ENCODE measurements around the gene POLN.

POLN gene

DNA sequence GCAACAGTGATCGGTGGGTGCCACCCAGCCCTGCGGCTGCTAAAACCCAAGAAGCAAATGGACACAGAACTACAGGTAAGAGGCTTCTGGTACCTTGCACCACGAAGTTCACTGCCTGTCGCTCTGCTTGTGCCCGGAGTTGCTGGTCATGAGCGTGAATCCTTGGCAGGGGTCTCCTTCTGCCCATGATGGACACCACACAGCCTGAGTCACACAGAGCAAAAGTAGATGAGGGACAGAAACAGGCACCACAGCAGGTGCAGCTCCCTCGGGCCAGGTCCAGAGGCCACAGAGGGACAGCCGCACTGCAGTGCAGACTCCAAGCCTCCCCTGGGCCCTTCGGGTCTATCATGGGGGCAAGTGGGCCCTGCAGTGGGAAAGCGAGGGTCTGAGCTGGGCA is 160.4 kb downstream of the POLN start:
- no peak for TF ChIP-seq EZH2 (IDR thresholded peaks at IDR 0.05; ENCODE audit: borderline replicate concordance, low read length)
- TF ChIP-seq, protein P1, sequence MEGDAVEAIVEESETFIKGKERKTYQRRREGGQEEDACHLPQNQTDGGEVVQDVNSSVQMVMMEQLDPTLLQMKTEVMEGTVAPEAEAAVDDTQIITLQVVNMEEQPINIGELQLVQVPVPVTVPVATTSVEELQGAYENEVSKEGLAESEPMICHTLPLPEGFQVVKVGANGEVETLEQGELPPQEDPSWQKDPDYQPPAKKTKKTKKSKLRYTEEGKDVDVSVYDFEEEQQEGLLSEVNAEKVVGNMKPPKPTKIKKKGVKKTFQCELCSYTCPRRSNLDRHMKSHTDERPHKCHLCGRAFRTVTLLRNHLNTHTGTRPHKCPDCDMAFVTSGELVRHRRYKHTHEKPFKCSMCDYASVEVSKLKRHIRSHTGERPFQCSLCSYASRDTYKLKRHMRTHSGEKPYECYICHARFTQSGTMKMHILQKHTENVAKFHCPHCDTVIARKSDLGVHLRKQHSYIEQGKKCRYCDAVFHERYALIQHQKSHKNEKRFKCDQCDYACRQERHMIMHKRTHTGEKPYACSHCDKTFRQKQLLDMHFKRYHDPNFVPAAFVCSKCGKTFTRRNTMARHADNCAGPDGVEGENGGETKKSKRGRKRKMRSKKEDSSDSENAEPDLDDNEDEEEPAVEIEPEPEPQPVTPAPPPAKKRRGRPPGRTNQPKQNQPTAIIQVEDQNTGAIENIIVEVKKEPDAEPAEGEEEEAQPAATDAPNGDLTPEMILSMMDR (IDR thresholded peaks at IDR 0.05; ENCODE audit: low read length), result no peak
- Histone ChIP-seq H3K27me3 (ENCODE audit: insufficient read depth, low read length) (no peaks in the 10 kb centered on the region), H2AFZ (ENCODE audit: low read length) (no peak overlapping the region), H3K4me2 (ENCODE audit: low read length) (no peak overlapping the region), H3K36me3 (ENCODE audit: insufficient read depth, low read length) (no peaks in the 10 kb centered on the region), H3K4me3 (ENCODE audit: low read depth, low read length, poor library complexity, severe bottlenecking) (no peak overlapping the region), H3K9me3 (ENCODE audit: low read length) (no peaks in the 10 kb centered on the region), H4K20me1 (ENCODE audit: insufficient read depth, low read length) (no peaks in the 10 kb centered on the region), H3K4me1 (ENCODE audit: insufficient read depth, low read length, severe bottlenecking) (no peaks in the 10 kb centered on the region), H3K79me2 (ENCODE audit: insufficient read depth, low read length) (no peaks in the 10 kb centered on the region), H3F3A (ENCODE audit: insufficient read depth, low read length) (no peaks in the 10 kb centered on the region), H3K9ac (ENCODE audit: low read length) (no peak overlapping the region), H3K9me2 (ENCODE audit: low read depth, low read length) (no peaks in the 10 kb centered on the region), H3K27ac (ENCODE audit: low read depth, low read length, poor library complexity, severe bottlenecking) (no peak overlapping the region)

DNA sequence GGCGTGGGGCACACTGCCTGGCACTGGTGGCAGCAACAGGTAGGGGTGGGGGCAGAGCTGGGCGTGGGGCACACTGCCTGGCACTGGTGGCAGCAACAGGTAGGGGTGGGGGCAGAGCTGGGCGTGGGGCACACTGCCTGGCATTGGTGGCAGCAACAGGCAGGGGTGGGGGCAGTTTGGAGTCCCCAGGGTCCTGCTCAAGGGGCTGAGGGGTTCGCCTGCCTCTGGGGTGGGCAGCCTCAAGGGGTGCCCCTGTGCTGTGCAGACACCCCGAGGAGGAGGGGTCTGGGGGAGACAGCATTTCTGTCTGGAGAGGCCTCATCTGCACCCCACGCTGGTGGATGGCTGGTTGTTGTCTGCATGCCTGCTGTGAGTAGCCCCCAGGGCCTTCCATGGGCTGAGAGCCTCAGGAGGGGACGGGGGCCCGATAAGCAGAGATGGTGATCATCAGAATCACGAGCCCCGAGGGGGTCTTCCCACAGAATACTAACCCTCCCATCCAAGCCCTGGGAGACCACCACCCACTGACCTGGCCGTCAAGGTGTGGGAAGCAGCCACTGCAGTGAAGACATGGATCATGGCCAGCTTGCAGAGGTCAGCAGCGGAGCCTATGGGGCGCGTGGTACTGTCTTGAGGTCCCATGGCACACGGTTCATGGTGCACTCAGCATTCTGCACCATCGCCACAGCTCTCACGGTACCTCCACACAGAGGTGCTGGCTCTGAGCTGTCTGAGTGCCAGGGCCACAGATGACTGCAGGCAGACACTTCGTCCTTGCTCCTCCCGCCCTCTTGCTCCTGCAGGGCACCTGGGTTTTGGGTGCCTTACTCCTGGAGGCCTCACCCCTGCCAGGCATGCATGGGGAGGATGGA is 161.3 kb downstream of the POLN start:
- no peaks in the 10 kb centered on the region for H3F3A ChIP-seq (ENCODE audit: insufficient read depth, low read length)
- H3K9me3 ChIP-seq (ENCODE audit: low read length), result no peaks in the 10 kb centered on the region
- no peaks in the 10 kb centered on the region for H3K27me3 ChIP-seq (ENCODE audit: insufficient read depth, low read length)
- H3K4me1 ChIP-seq (ENCODE audit: insufficient read depth, low read length, severe bottlenecking), result no peaks in the 10 kb centered on the region
- H3K4me2 ChIP-seq (ENCODE audit: low read length), result no peak overlapping the region
- H2AFZ ChIP-seq (ENCODE audit: low read length), result no peak overlapping the region
- H3K9ac ChIP-seq (ENCODE audit: low read length), result no peak overlapping the region
- H3K27ac ChIP-seq (ENCODE audit: low read depth, low read length, poor library complexity, severe bottlenecking), result no peak overlapping the region
- H3K79me2 ChIP-seq (ENCODE audit: insufficient read depth, low read length), result no peaks in the 10 kb centered on the region
- H3K36me3 ChIP-seq (ENCODE audit: insufficient read depth, low read length), result no peaks in the 10 kb centered on the region
- H3K4me3 ChIP-seq (ENCODE audit: low read depth, low read length, poor library complexity, severe bottlenecking), result no peak overlapping the region
- no peaks in the 10 kb centered on the region for H4K20me1 ChIP-seq (ENCODE audit: insufficient read depth, low read length)
- no peak for TF ChIP-seq EZH2 (IDR thresholded peaks at IDR 0.05; ENCODE audit: borderline replicate concordance, low read length)
- TF ChIP-seq, protein P1 (IDR thresholded peaks at IDR 0.05; ENCODE audit: low read length), result no peak
- no peaks in the 10 kb centered on the region for H3K9me2 ChIP-seq (ENCODE audit: low read depth, low read length)

DNA sequence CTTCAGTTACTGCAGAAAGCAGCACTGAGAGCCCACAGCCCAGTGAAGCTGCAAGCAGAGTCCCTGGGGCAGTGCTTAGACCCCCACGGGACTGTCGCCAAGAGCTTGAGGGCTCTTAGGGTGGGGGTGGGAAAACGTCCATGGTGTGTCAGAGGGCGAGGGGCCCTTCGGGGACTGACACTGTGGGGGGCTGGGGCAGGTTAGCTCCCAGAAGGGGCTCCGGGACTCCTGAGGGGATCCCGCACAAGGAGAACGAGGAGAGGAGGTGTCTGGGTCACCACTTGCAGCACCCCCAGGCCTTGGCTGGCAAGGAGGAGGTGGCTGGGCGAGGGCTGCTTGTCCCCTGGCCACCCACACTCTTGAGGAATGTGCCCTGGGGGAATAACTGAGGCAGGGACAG is 162.0 kb downstream of the POLN start:
- H3K4me3 ChIP-seq (ENCODE audit: low read depth, low read length, poor library complexity, severe bottlenecking), result no peak overlapping the region
- no peak overlapping the region for H3K9ac ChIP-seq (ENCODE audit: low read length)
- H4K20me1 ChIP-seq (ENCODE audit: insufficient read depth, low read length), result no peaks in the 10 kb centered on the region
- no peaks in the 10 kb centered on the region for H3K4me1 ChIP-seq (ENCODE audit: insufficient read depth, low read length, severe bottlenecking)
- H3K27me3 ChIP-seq (ENCODE audit: insufficient read depth, low read length), result no peaks in the 10 kb centered on the region
- H3K4me2 ChIP-seq (ENCODE audit: low read length), result no peak overlapping the region
- no peaks in the 10 kb centered on the region for H3K9me2 ChIP-seq (ENCODE audit: low read depth, low read length)
- no peaks in the 10 kb centered on the region for H3K79me2 ChIP-seq (ENCODE audit: insufficient read depth, low read length)
- H3K9me3 ChIP-seq (ENCODE audit: low read length), result no peaks in the 10 kb centered on the region
- H2AFZ ChIP-seq (ENCODE audit: low read length), result no peak overlapping the region
- no peak for TF ChIP-seq EZH2 (IDR thresholded peaks at IDR 0.05; ENCODE audit: borderline replicate concordance, low read length)
- TF ChIP-seq, protein P1 (IDR thresholded peaks at IDR 0.05; ENCODE audit: low read length), result no peak
- no peaks in the 10 kb centered on the region for H3K36me3 ChIP-seq (ENCODE audit: insufficient read depth, low read length)
- no peak overlapping the region for H3K27ac ChIP-seq (ENCODE audit: low read depth, low read length, poor library complexity, severe bottlenecking)
- H3F3A ChIP-seq (ENCODE audit: insufficient read depth, low read length), result no peaks in the 10 kb centered on the region
